DMS79 treated with DMSO at 0.1 percent for 48 hours (cell line): ENCODE results near the gene DMBT1.

Source experiments
- DNase-seq: peaks from one replicate; lab custom pipeline; 2025; lab: John Stamatoyannopoulos, UW

The DMBT1 gene

DNA sequence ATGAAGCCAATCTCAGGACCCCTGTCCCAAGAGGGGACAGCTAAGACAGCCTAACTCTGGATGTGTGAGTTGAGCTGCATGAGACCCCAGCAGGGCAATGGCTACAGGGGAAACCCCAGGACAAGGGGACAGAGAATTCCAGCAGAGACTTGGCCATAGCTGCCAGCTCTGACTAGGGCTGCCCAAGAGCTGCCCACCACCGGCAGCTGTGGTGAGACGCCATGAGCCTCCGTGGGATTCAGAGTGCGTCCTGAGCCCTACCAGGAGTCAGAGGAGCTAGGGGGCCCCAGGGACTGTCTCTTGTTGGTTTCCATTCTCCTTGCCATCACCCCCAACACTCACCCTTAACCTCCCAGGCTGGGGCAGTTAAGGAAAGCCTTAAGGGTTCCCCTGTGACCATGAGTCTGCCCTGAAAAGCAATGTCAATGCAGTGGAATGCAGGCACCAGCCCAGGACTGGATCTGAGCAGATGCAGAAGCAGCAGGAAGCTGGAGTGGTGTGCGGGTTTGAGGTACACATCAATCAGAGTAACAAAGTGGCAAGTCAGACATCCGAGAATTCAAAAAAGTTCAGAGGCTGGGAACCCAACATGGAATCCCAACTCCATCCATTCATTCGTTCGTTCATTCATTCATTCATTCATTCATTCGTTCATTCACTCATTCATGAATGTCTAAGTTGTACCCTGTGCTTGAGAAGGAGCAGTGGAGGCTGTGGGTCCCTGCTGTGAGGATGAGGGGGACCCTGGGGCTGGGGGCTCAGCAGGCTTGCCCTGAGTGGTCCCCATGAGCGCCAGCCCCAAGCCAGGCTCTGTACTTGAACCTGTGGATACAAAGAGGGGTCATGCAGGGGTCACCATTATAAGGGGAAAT lies 86.2 kb downstream of the DMBT1 start:
- no peak for DNase-seq

DNA sequence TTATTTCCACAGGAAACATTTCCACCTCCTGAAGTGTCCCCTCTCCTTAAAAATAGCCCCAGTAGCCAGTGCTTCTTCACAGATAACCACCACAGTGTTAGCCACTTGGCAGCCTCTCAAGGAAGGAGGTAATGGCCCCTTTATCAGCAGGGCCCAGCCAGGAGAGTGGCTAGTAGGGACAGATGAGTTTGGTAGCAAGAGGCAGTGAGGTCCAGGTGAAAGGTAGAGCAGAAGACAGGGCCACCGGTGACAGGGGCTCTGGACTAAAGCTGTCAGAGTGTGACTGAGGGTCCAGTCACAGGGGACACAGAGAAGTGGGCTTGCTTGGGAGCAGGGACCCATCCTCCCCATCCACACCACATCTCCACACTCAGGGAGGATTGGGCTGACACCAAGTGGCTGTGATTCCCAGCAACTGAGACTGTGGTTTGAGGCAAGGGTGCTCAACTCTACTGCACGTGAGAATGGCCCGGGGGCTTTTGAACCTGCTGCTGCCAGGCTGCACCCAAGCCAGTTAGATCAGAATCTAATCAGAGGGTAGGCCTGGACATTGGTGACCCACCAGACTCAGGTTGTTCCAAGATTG lies 86.9 kb downstream of the DMBT1 start:
- no peak for DNase-seq

GRCh38 chr10:122648599-122649428 lies 88.3 kb downstream of the DMBT1 start:
- peak; percentile 13 for DNase-seq

- DNase-seq = no peak
These were observed 89.3 kb downstream of the DMBT1 start for GRCh38 chr10:122649903-122650302.

DNA sequence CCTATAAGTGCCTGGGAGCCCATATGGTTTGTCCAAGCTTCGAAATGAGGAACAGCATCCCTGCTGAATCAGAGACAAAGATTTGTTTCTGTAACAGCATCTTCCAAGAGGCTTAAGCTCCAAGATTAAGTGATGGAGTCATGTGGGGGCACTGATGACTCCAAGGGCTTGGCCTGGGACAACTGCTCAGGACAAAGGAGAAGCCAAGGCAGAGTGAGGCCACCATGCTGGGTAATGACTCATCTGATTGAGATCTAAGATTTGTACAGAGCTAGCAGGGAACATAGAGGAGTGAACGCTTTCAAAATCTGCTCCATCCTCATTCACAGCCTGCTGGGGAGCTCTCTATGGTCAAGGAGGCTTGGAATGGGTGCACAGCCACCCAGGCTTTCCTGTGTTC lies 89.8 kb downstream of the DMBT1 start:
- DNase-seq = no peak

DNA sequence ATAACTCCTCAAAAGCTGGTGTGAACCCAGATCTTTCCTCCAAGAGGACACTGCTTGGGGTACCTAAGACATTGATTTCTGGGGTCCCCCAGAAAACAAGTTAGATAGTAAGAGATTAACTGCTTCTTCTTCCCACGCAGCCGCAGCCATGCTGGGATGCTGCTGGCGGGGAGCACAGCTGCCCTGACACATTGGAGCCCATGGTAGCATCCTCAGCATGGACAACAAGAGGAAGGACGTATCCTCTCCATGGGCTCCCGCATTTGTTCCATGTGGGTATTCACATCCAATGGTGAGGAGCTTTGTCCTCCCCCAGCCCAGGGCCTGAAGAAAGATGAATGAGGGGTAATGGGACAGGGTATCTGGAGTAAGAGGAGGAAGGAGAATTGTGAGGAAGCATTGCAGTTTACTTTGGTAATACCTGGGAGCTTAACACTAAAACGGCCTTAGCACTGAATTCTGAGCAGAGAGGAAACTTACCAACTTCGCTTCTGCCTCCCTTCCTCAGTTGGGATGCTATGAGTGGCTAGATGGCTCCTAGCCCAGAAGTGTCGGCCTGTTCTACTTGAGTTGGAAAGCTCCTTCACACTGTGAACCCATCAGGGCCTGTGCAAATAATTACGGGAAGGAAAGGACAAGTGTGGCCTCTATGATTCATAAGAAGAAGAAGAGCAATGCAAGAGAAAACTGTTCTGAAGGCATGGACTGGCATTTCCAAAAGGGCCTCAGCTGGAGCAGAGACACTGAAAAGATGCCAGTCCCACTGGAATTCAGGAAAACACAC lies 95.2 kb downstream of the DMBT1 start:
- DNase-seq = peak; percentile 45

- DNase-seq = no peak
These were observed 95.8 kb downstream of the DMBT1 start for GRCh38 chr10:122656308-122656705.

GRCh38 chr10:122656741-122657140 lies 96.2 kb downstream of the DMBT1 start:
- no peak for DNase-seq

- peak; percentile 16 for DNase-seq
These were observed 96.7 kb downstream of the DMBT1 start for GRCh38 chr10:122657255-122657654.

DNA sequence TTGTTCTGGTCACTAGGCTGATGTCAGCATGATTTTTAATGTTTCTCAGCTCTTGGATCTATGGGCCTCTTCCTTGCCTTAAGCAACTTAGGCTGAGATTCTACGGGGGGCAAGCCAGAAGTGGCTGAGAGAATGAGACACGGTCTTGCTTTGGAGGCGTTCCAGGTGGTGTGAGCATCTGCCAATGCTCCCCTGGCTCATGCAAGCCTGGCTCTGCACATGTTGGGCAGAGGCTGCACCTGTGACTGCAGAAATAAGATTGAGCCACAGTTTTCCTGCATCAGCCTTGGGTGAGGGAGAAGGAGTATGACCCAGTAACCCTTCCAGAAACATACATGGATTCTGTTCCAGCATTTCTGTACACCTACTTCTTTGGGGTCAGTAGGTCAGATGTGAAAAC lies 97.2 kb downstream of the DMBT1 start:
- peak; percentile 27 for DNase-seq

GRCh38 chr10:122658356-122659049 lies 97.9 kb downstream of the DMBT1 start:
- no peak for DNase-seq

- DNase-seq = no peak
These were observed 98.6 kb downstream of the DMBT1 start for GRCh38 chr10:122659126-122659525.

GRCh38 chr10:122659651-122660050 lies 99.1 kb downstream of the DMBT1 start:
- no peak for DNase-seq

DNA sequence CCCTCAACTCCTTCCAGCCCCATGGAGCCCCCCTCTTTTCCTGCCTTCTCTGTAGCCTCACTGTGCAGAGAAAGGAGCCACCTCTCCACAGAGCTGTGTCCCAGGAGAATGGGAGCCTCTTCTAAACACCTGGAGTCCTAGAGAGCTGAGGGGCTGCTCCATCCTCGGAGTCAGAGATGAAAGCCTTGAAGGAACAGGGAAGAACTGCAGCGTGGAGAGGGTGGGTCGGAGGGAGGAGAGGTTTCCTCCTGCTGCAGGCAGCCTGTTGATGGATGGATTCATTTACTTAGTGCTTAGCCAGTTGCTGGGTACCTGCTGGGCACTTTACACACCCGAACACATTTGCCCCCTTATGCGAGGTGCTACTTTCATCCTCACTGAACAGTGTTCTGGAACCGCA lies 100.1 kb downstream of the DMBT1 start:
- DNase-seq = no peak

- DNase-seq = no peak
These were observed 101.7 kb downstream of the DMBT1 start for GRCh38 chr10:122662231-122662630.

DNA sequence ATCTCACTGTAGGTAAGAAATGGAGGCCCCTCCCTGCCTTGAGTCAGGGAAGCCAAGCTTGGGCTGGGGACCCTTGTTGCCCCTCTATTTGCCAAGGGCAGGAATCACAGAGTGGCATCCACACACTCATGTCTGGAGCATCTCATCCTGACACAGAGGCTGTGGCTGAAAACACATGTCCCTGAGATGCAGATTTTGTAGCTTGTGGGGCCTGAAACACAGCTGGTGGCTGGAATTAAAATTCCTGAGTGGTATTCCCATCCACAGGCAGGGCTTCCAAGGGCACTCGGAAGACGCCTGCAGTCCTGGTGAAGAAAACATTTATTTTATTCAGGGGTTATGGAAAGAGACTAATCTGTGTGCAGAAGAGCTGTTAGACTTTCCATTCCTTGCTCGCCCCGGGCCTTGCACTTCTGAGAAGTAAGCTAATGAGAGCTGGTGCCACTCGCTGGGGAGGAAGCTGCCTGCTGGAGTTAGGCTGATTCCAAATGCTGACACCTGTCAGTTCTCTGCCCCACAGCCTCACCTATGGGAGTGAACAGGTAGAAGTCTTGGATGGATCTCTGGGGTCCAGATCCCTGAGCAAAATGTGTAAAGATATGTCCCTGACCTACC lies 103.1 kb downstream of the DMBT1 start:
- DNase-seq = no peak

DNA sequence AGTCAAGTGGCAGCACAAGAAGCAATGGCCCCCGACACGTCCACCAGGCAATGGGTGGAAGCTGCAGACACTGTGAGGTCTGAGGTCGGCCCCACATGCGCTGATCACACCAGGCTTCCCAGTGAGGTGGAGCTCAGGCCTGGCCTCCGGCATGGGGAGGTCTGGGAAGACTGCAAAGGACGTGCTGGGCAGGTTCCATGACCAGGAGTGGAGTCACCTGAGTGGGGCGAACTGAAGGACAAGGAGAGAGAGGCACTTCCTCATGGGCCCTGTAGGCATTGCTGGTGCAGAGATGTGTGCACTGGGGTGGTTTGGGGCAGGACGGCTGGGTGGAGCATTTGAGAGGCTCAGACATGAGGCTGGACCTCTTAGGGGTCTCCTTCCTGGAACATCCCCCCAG lies 103.9 kb downstream of the DMBT1 start:
- DNase-seq = no peak

DNA sequence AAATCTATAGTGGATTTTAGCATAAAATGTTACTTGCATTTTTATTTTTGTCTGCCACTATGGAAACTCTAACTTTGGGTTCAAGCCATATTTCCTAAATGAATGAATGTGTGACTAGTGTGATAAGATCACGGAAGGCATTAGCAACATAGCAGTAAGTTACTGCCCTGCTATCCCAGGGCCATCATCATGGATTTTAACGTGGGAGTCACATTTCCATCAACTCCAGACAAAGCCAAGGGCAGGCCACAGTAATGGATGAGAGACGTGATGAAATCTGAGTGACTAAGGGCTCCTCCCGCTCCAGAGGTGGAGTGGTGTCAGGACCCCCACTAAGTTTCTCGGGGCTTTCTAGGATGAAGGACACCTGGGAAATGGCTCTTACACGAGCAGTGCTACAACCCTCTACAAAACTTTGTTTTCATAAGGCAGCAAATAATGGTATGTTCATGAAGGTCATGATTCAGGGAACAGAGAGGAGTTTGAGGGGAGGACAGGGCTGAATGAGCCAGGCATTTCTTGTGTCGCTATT lies 104.8 kb downstream of the DMBT1 start:
- DNase-seq = no peak

- DNase-seq = no peak
These were observed 105.4 kb downstream of the DMBT1 start for GRCh38 chr10:122665946-122666345.

GRCh38 chr10:122669045-122669444 lies 108.5 kb downstream of the DMBT1 start:
- DNase-seq = no peak

DNA sequence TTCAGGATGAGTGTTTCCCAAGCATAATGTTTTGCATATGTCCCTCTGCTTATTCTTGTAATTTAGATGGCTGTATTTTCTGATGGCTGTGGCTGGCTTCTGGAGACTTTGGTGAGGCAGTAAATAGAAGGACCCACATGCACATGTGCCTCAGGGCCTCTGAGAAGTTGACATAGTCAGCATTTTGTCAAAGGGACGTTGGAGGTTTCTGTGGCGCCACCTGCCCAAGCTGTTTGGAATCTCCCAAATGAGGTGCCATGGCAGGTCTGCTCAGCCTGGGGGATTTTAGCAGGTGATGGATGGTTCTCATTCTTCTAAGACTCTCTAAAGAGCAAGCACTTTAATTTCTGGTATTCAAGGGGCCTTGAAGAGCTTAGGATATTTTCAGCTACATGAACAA lies 109.3 kb downstream of the DMBT1 start:
- DNase-seq = no peak
